HG02642 (cell line): ENCODE measurements around the gene PLXNB2.

Source experiments
- ATAC-seq: cut with Tn5 transposase; IDR thresholded peaks from one replicate; pipeline ENCODE4 v1.9.1; 2021; ENCODE audit warnings: mild to moderate bottlenecking; ENCODE audit not compliant: unreplicated experiment, poor library complexity

The PLXNB2 gene

GRCh38 chr22:50269970-50270665, 37.3 kb downstream of the PLXNB2 start, which contains the start of gene MAPK11:
Gene MAPK11, minus strand, starts transcription at chr22:50270380. Its CDS starts 88 bp downstream, at chr22:50270292.
- ATAC-seq = peak; percentile 42

- no peak for ATAC-seq
These were observed 37.9 kb downstream of the PLXNB2 start for GRCh38 chr22:50269573-50269969.

DNA sequence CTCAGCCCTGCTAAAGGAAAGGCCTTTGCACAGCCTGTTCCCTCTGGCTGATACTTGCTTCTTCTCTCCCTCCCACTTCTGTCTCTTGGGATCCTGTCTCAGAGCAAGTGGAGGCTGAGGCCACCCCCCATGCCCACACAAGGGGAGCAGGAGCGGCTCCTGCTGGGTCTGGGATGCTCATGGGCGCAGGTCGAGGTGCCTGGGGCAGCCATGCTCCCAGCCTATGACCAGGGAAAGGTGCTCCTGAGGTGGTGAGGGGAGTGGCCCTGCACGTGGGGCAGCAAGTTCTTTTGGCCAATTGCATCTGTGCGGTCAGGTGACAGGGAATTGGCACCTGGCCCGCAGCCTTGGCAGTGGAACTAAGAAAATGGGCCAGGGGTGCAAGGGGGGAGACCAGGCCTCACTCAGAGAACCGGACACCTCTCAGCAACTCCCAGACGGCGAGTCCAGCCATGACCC, 38.8 kb downstream of the PLXNB2 start:
- ATAC-seq = no peak

GRCh38 chr22:50267591-50268390, 39.7 kb downstream of the PLXNB2 start:
- no peak for ATAC-seq

DNA sequence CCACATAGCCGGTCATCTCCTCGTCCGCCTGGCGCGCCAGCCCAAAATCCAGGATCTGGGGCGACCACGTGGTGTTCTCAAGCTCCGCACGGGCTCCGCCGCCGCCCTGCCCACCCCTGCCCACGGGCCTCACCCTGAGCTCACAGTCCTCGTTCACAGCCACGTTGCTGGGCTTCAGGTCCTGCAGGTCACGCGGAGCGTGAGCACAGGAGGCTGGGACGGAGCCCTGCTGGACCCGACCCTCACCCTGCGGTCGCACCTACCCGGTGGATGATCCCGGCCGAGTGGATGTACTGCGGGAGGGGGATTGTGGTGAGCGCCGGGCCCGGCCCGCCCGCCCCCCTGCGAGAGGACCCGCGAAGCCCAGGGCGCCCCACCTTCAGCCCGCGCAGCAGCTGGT, 40.5 kb downstream of the PLXNB2 start:
- ATAC-seq = no peak

GRCh38 chr22:50264946-50265669, 42.3 kb downstream of the PLXNB2 start:
- ATAC-seq = no peak

- ATAC-seq = no peak
These were observed 43.2 kb downstream of the PLXNB2 start for GRCh38 chr22:50264104-50264745.

- ATAC-seq = no peak
These were observed 44.4 kb downstream of the PLXNB2 start for GRCh38 chr22:50262973-50263617.

- ATAC-seq = no peak
These were observed 45.0 kb downstream of the PLXNB2 start for GRCh38 chr22:50262460-50262911.

GRCh38 chr22:50261615-50262459, 45.6 kb downstream of the PLXNB2 start, which contains the start of gene MAPK12:
Gene MAPK12, minus strand, starts transcription at chr22:50261683. Its CDS starts 174 bp downstream, at chr22:50261509.
- ATAC-seq = no peak

DNA sequence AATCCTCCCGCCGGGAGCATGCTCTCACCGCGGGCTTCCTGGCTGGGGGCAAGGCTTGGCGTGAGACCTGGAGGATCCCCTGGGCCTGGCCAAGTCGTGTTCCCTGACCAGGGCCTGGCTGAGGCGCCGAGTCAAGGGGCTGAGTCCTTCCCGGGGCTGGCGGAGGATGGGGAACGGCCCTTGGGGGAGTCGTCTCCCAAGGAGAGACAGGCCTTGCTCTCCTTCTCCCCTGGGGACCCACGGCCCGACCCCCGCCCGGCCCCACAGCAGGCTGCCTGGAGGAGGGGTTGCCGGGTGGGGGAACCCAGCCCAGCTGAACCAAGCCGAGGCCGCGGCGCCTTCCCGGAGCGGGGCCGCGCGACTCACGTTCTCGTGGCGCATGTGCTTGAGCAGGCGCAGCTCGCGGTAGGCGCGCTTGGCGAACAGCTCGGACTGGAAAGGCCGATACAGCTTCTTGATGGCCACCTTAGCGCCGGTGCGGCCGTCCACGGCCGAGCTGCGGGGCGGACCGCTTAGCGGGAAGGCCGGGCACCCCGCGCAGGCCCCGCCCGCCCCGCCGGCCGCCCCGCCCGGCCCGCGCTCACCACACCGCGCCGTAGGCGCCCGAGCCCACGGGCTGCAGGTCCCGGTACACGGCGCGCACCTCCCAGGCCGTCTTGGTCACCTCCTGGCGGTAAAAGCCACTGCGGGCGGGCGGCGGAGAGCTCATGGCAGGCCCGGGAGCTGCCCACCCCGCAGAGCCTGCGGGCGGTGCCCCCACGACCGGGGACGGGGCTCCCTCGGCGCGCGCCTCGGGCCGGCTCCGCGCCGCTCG, 46.4 kb downstream of the PLXNB2 start:
- no peak for ATAC-seq

- no peak for ATAC-seq
These were observed 47.0 kb downstream of the PLXNB2 start for GRCh38 chr22:50260434-50260800.

GRCh38 chr22:50259302-50259701, 48.1 kb downstream of the PLXNB2 start:
- ATAC-seq = no peak

GRCh38 chr22:50258361-50259292, 48.8 kb downstream of the PLXNB2 start:
- ATAC-seq = no peak

DNA sequence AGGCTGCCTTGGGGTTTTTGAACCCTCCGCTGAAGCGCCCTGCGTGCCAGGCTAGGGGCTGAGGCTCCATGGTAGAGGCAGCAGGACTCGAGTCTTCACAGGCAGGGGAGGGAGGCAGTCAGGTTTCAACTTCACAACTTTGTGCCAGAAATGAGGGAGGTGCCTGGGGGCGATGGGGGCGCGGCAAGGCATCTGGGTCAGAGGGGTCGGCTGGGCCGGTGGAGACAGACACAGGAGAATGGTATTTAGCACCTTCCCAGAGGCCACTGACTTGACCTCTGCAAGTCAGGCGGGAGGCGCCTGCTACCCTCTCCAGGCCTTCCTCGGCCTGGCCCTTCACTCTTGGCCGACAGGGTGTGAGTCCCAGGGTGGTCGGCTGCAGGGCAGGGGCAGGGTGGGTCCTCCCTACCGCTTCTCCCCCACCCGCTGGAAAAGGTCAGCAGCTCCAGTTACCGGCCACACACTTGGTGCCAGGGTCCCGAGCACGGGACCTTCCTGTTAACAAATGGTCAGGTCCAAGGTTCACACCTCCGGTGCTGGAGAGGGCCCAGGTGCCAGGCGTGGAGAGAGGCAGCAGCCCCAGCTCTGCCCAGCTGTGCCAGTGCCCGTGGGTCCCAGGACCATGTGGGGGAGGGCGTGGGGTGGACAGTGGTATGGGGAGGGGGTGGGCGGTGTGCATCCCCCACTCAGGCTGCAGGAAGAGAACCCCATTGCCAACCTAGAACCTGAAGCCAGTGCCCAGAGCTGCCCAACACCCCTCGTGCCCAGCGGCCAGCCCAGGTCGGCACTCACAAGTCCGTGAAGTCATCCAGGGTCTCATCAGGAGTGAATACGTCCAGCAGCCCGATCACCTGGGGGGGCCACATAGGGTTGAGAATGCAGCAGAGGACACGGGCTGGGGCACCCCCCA, 49.7 kb downstream of the PLXNB2 start:
- ATAC-seq = no peak

DNA sequence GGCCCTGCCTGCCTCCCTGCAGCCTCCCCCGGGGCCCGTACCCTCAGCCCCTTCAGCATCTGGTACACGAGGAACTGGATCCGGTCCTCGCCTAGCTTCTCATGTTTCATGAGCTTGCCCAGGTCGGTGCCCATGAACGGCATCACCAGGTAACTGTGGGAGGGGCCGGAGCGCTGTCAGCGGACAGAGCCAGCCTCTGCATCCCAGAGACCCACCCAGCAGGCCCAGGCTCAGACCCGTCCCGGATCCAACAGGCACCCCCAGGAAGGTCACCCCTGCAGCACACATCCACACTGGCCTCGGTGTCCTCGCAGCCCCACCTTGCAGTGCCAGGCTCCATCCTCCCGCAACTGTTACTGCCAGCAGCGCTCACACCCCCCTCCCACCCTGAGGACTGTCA, 50.4 kb downstream of the PLXNB2 start:
- no peak for ATAC-seq
